ENCODE data around the gene THADA.
"Not testable (repeated sequence)": the region's sequence is repeated elsewhere in the genome, so short reads cannot be mapped to it uniquely, and the experiment has no call there.

Gene THADA

DNA sequence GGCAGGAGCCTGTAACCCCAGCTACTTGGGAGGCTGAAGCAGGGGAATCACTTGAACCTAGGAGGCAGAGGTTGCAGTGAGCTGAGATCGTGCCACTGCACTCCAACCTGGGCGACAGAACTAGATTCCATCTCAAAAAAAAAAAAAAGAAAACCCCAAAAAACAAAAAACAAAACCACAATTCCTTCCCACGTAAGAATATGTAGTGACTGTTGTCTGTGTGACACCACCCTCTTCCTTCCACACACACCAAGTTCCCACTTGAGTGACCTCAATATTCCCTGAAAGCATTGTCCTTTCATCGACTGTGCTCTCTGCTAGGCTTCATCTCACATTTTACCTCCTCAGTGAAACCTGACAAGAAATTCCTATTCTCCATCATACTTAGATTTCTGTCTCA lies 8.8 kb upstream of the THADA start:
- no peak for DNase-seq

DNA sequence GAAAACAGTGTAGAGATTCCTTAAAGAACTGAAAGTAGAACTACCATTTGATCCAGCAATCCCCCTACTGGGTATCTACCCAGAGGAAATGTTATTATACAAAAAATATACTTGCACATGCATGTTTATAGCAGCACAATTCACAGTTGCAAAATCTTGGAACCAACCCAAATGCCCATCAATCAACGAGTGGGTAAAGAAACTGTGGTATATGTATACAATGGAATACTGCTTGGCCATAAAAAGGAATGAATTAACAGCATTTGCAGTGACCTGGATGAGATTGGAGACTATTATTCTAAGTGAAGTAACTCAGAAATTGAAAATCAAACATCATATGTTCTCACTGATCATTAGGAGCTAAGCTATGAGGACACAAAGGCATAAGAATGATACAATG lies 4.8 kb upstream of the THADA start:
- not testable (repeated sequence) for DNase-seq

DNA sequence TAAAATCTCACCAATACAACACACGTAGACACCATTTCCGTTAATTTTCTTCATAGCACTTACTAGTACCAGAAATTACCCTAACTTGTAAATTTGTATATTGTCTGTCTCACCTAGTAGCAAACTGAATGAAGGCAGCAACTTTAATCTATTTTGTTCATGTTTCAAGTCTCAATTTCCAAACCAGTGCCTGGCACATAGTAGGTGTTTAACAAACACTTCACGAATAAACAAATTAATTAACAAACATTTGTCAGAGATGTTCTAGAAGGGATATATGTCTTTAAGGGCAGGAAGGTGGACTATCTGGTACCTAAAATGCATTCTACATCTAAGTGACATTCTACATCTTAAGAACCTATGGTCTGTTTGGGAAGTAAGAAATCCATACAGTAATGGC lies 963 bp downstream of the THADA start:
- DNase-seq: no peak

DNA sequence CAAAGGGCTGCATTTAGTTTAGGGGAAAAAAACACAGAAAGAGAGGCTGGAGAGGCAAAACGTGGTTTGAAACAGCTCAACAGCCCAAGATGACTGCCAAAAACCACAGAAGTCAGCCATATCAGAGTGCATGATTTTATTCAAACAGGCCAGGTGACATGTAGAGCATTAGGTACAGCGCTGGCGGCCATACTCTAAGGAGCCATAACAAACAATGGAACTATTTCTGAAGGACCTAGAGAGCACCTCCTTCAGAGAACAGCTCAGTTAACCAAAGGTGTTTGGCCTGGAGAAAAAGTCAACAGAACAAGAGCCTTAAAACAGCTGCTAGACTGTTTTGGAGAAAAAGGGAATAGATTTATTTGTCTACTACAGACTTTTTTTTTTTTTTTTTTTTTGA lies 2.6 kb downstream of the THADA start:
- DNase-seq: no peak

DNA sequence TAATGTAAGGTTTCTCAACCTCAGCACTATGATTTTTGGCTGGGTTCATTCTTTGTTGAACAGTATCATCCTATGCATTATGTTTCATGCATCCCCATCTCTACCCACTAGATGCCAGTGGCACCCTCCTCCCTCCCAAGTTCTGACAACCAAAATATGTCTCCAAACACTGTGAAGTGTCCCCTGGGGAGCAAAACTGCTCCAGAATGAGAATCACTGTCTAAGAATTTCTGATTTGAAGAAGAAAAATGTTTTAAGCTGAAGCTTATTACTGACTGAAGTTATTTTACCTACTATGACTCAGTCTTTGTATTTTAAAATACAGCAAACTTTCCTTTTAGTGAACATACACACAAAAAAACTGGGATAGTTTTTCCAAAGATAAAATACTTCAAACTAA lies 3.4 kb downstream of the THADA start:
- DNase-seq: no peak

DNA sequence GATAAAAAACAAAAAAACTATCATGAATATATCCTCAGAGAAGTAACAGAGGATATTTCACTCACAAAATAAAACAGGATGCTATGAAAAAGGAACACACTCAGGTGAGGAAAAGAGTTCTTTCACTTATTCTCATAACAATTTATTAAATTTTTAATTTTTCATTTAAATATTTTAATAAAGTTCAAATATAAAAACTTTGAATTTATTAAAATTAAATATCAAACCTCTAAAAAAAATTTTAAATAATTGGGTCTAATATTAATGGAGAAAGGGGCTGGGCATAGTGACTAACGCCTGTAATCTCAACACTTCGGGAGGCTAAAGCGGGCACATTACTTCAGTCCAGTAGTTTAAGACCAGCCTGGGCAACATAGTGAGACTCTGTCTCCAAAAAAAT lies 10.1 kb downstream of the THADA start:
- no peak for DNase-seq

DNA sequence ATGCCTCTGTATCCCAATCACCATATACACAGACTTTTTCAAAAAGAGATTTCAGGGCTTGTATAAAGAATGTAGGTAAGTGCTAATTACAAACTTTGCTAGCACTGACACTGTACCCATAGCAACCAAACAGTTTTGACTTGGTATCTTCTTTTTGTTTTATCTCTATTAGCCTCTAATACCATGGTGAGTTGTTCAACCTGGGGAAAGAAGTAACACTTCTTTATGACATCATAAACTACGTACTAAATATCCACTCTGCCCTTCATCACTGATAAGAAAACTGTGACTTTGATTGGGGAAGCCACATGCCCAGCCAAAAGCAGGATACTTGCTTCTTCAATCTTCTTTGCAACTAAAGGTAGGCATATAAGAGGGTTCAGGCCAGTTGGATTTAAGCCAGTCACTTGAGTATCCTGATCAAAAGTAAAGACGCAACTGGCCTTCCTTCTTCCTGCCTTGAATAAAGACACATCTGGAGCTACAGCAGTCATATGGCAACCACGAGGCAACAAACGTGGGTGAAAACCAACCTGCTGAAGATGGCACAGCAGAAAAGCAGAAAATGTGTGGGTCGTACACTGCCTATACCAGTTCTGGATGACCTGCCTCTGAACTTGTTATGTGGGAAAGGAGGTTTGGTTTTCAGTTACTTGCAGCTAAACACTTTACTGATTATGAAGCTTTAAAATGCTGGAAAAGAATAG lies 16.4 kb downstream of the THADA start:
- no peak for DNase-seq

DNA sequence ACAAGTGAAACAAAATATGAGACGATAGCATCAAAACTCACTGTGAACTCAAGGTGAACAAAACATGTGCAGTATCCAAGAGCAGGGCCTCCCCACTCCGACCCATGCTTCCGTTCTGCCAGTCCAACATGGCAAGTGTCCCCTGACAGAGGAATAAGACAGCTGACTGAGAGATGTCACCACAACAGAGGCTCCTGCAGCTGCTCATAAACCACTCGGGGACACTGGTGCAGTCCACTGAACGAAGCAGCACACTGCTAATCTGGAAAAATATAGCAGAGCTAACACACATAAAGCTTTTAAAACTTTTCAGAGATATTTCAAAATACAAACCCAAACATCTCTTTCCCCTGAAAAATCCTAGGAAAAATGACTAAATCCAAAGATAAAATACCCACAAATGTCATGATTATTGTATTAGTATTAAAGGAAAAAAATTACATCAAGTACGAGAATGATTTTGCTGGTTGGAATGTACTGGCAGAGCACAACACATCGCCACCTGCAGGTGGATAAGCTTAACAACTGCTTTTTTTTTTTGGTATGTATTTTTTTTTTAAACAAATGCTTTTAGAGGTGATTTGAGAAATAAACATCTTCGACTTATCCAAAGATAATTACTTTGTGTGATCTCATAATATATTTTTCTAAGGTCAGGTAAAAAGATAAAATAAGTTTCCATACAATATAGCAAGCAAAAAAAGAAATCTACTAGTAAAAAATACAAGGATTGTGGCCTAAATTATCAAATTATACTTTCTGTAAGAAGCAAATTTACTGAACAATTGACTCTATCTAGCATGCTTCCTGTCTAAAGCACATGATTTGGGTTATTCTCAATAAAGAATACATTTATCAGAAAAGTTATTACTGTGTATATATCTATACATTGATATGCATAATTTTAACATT lies 18.6 kb downstream of the THADA start:
- DNase-seq: peak; percentile 43

DNA sequence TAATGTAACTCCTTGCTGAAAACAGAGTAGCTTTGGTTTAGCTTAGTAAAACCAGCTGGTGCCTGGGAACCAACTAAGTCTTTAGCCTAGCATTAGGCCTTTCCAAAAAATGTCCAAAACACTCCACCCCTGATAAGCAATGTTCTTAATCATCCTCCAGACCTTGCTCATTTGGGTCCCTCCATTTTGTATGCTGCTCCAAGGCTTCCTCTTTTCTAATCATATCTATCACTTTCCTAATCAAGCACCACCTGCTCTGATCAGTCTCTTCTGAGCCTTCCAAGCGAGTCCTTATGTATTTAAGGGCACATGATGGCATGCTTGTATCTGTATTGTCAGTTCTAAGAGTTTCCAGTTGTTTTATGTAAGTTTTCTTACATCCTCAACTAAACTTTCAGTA lies 23.6 kb downstream of the THADA start:
- no peak for DNase-seq

DNA sequence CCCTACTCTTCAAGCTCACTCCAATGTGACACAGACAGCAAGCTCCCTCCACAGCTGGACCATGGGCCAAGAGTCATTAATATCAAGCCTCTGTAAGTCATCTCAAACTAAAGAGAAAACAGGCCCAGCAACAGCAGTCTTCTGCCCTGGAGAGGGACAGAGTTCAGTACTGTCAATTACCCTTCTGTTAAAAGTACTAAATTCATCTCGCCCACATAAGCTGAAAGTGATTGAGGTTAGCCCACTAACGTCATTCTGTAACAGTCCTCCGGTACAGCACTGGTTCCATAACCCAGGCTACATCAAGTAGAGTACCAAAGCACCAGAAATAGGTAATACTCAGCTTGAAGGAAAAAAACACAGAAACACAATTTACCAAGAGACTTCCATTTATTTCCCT lies 25.9 kb downstream of the THADA start:
- DNase-seq: no peak

DNA sequence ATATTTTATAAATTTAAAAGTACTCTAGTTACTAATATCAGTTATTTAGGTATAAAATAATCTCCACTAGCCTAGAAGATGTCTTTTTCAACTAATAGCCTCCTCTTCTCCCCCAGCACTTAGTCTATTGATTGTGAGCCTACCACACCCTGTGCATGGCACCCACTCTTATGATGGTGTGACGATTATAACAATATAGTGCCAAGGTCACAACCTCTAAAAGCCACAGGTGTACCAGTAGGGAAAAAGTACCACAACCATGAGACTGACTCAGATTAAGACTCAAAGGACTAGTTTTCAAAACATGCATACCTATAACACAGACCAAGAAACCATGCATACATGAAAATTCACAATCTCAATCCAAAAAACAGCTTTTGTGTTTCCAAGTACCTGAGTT lies 27.6 kb downstream of the THADA start:
- DNase-seq: no peak

DNA sequence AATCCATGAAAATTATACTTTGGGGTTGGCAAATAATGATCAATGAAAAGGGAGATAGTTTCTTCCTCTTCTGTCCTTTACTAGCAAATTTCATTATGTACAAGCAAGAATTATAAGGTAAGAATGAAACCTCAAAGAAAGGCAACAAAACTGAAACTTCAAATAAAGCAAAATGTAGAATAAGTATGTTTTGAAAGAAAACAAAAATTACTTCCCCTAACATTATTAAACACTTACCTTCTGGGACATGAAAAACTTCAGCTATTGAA lies 29.4 kb downstream of the THADA start:
- DNase-seq: no peak

DNA sequence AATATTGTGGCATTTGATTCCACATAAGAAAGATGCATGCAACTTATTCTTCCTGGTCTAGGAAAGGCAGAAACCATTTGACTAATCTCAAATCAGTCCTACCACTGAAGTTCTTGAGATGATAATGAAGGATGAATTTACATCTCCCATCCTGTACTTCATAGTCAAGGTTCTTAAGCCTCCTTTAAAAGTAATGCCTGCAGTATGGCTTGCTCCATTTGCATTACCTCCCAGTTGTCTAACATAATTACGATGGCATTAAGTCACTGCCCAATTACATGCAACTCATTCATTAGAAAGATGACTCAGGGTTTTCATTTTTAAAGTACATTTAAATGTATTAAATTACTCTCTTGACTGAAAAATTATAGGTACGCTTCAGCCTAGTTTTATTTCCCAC lies 32.2 kb downstream of the THADA start:
- no peak for DNase-seq

DNA sequence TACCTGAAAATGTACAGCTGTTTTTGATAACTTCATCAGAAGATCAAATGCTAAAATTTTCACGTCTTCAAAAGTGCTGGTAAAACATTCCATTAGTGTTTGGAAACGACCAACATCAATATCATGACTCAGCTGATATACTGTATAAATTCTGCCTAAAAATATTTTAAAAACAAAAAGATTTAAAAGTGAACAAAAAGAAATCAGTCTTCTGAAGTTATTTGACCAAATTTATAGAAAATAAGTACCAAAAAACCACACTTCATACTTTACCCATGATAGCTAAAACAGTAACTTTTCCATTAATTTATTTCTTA lies 35.6 kb downstream of the THADA start:
- DNase-seq: no peak

DNA sequence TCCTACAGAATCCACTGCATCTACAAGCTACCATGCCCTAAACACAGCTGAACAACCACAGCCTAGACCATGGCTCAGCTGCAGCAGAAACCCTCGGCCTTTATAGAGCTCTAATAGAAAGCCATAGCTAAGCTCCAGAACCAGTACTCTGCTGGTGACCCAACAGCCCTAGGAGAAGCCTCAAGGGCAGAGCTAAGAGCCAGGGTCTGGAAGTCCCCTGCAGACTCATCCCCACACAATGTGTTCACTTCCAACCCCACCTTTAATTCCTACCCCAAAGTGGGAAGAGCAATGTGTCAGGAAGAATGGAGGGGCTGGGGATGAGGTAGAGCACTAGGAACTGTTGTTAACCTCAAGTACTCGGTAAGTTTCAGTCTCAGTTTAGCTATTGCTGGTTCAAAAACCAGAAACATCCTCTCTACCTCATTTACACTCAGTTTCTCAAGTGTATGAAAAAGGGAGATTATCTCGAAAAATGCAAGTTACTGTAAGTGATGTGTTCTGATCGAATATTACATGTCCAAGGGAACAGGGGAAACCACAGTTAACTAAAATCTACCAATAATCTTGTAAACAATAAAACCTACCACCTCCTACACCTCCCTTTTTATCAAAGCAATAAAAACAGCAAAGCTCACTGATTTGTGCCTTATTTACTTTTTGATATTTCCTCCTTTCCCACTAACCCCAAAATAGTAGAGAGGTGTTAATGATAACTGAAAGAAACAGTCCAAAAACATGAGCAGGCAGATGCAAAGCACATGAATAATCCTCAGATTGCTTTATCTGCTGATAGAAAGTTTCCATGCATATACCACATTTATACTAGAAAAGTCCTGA lies 36.2 kb downstream of the THADA start:
- no peak for DNase-seq

DNA sequence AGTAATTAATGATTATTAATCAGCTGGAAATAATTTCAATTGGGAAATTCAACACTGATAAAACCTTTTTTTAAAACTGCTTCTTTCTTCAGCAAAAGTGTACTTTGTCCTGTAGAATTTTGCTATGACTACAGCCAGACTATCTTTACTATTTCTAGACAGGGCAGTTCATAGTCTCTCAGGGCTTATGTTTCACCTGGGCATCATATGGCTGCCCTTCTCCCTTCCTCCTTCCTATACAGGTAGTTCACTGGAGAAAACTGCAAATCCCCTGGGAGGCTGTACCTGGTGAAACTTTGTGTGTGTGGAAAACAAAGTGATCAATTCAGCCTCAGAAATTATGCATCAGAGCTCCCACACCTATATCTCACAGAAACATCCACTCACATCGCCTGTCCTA lies 38.6 kb downstream of the THADA start:
- DNase-seq: no peak

DNA sequence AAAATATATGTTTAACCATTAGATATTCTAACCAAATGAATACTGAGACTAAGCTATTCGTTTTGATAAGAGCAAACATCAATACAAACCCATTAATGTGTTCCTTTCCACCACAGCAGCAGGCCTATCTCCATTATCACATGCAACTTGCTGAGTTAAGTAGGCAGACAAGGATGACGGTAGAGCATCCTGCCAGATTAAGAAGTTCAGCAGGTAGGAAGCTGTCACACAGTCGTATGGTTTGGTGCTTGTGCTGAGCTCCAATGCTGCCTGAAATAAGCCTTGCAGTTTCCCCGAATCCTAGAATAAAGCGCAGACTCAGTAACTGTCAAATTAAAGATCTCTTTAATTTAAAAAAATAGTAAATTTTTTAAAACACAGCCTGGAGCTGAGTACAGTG lies 39.6 kb downstream of the THADA start:
- no peak for DNase-seq

DNA sequence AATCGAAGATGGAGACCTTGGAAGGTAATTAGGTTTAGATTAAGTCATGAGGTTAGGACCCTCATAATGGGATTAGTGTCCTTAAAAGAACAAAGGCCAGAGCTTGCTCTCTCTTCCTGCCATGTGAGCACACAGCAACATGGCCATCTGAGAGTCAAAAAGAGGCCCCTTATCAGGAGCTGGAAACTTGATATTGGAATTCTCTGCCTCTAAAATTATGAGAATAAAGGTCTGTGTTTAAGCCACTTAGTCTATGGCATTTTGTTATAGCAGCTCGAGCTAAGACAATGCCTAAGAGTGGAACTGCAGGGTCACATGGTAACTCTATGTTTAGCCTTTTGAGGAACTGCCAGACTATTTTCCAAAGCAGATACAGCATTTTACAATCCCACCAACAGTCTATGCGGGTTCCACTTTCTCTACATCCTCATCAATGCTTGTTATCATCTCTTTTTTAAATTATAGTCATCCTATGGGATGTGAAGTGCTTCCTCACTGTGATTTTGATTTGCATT lies 42.4 kb downstream of the THADA start:
- no peak for DNase-seq

DNA sequence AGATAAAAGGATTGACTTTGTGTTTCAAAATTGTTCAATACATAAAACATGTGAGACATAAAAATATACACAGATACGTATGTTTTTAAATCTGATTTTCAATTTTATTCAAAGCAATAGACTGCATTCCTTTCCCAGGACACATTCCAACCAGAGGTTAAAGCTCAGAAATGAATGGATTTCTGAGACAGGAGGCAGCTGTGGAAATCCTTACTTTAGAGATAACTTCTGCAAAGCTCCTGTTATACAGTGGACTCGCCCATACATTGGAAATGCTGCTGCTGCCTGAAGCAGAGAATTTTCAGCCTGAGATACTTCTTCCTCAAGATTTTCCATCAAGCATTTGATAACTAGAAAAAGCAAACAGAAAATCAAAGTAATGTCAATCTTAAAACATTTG lies 43.8 kb downstream of the THADA start:
- DNase-seq: no peak

DNA sequence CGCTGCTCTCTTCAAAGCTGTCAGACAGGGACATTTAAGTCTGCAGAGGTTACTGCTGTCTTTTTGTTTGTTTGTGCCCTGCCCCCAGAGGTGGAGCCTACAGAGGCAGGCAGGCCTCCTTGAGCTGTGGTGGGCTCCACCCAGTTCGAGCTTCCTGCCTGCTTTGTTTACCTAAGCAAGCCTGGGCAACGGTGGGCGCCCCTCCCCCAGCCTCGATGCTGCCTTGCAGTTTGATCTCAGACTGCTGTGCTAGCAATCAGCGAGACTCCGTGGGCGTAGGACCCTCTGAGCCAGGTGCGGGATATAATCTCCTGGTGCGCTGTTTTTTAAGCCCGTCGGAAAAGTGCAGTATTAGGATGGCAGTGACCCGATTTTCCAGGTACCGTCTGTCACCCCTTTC lies 47.5 kb downstream of the THADA start:
- DNase-seq: not testable (repeated sequence)

DNA sequence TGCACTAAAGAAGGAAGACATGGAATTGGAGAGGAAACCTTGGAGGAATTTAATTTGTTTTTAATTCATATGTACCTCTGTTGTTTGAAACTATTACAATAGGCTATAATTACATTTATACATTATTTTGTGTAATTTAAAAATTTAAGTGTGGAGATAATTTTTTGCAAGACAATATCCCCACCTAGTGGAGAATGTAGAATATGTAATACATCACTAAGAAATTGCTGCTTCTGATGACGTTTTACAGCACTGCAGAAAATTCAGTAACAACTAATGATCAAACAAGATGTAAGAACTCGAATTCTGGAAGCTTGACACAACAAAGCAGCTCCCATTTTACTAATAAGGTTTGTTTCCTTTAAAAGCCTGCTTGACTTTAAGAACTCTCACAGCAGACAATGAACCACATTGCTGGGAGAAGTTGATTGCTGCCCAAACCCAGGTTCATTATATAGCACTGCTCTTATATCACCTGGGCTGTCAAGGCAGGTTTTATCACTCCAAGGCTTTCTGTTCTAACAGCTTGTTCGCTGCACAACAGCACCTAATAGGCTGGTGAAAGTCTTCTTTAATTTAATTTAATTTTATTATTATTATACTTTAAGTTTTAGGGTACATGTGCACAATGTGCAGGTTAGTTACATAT lies 53.4 kb downstream of the THADA start:
- peak; percentile 12 for DNase-seq

DNA sequence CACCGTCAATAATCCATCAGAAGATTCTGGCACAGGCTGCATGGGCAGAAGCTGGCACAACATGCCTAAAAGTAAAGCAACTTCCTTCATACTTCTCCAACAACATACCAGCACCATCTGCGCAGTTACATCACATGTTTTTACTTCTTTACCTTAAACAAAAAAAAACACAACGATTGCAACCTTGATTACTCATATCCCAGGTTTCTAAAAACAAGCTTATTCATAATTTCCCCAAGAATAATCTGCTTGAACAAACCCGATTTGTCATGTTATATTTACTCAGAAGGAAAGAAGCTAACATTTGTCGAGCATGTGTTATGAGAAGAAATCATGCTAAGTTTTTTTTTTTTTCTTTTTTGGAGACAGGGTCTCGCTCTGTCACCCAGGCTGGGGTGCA lies 54.7 kb downstream of the THADA start:
- no peak for DNase-seq

All from midbrain (tissue), 1 donor.